HepG2 (cell line): ENCODE measurements around the gene RNASE7. TPM values are rescaled to one million over a fixed set of nuclear protein-coding genes. Genes with fewer than 3 reads are reported as not detected.

Experiments used
- ATAC-seq: fragments of 200-7000 bp; cut with Tn5 transposase; 3 replicates; pipeline ENCODE4 v1.9.1; 2020; ENCODE audit warnings: mild to moderate bottlenecking, moderate library complexity
- BruUV-seq: library from RNA; stranded (reverse); fragments of 400-500 nt; replicated peaks from 2 replicates; lab custom pipeline; 2021; lab: Mats Ljungman, UMichigan
- CTCF ChIA-PET: fragments of 300-600 bp; formaldehyde crosslinking; extraction: SDS; loops from one replicate; lab custom pipeline; 2021; ENCODE audit warnings: low total read pairs, inconsistent platforms, low intra/inter-chr PET ratio; lab: Yijun Ruan, JAX
- POLR2A ChIA-PET: fragments of 350-600 bp; sonication (Branson Sonifier 250); formaldehyde crosslinking; loops from one replicate; lab custom pipeline; 2020; ENCODE audit warnings: antibody characterized with exemption, inconsistent platforms; lab: Yijun Ruan, JAX
- DNase-seq: peaks from one replicate; pipeline ENCODE4 v3.0.0-alpha.2; 2015; ENCODE audit warnings: low spot score
- FAIRE-seq: peaks from 3 replicates; lab custom pipeline; 2011; peaks lifted over from hg19 to GRCh38; lab: Jason Lieb, UNC
- H2AFZ ChIP-seq: one replicate; pipeline ENCODE4 v1.6.1; 2011; ENCODE audit warnings: low read length, inconsistent platforms
- H3K27ac ChIP-seq: fragments of 300-600 bp; 3 replicates; pipeline ENCODE4 v1.8.0; 2011; ENCODE audit warnings: mixed run types, mild to moderate bottlenecking, mixed read lengths, low read length, inconsistent platforms; ENCODE audit not compliant: insufficient read depth; ENCODE audit errors: extremely low read length
- H3K27me3 ChIP-seq, 2 experiments: fragments of 200-600 bp in 1 of 2; 2 replicates in 1 of 2; 3 replicates in 1 of 2; pipeline versions ENCODE4 v1.6.0 to v1.8.0; 2011; ENCODE audit warnings: low read length in 2 of 2, mild to moderate bottlenecking in 2 of 2, moderate library complexity in 2 of 2, inconsistent platforms in 1 of 2; ENCODE audit not compliant: insufficient read depth in 2 of 2, control insufficient read depth in 1 of 2
- H3K36me3 ChIP-seq, 2 experiments: fragments of 200-600 bp in 1 of 2; replicated peaks in 1 of 2; 2 replicates in 1 of 2; 3 replicates in 1 of 2; pipeline versions ENCODE4 v1.5.1 to v1.8.0; 2011; ENCODE audit warnings: low read length in 2 of 2, inconsistent platforms in 1 of 2; ENCODE audit not compliant: insufficient read depth in 2 of 2, control insufficient read depth in 1 of 2
- H3K4me1 ChIP-seq: 2 replicates; pipeline ENCODE4 v1.5.1; 2012; ENCODE audit warnings: low read length, inconsistent platforms; ENCODE audit not compliant: insufficient read depth
- H3K4me2 ChIP-seq: 2 replicates; pipeline ENCODE4 v1.6.0; 2011; ENCODE audit warnings: low read depth, low read length, inconsistent platforms
- H3K4me3 ChIP-seq, 3 experiments: fragments of 200-600 bp in 1 of 3; sonication (generic), shearing (Covaris generic) in 1 of 3; replicated peaks in 1 of 3; 2 replicates each; pipeline ENCODE4 v1.5.1; 2011 to 2016; ENCODE audit warnings: low read length in 3 of 3, inconsistent platforms in 2 of 3, low read depth in 2 of 3, mild to moderate bottlenecking in 2 of 3, control low read depth in 1 of 3, mixed read lengths in 1 of 3; ENCODE audit not compliant: insufficient read depth in 1 of 3
- H3K79me2 ChIP-seq: one replicate; pipeline ENCODE4 v1.6.1; 2011; ENCODE audit warnings: low read length, inconsistent platforms; ENCODE audit not compliant: insufficient read depth
- H3K9ac ChIP-seq: 2 replicates; pipeline ENCODE4 v1.6.0; 2011; ENCODE audit warnings: mild to moderate bottlenecking, low read depth, low read length, inconsistent platforms; ENCODE audit not compliant: insufficient read depth
- H3K9me3 ChIP-seq: 2 replicates; pipeline ENCODE4 v1.5.1; 2012; ENCODE audit warnings: mild to moderate bottlenecking, low read length
- H4K20me1 ChIP-seq: 2 replicates; pipeline ENCODE4 v1.6.0; 2011; ENCODE audit warnings: inconsistent platforms, mild to moderate bottlenecking, low read length, moderate library complexity; ENCODE audit not compliant: insufficient read depth
- AGO2 ChIP-seq: fragments of 200-400 bp; formaldehyde crosslinking; optimal IDR thresholded peaks from 2 replicates; pipeline ENCODE3; 2017; ENCODE audit warnings: mild to moderate bottlenecking, low read depth, low read length, moderate library complexity
- BORCS8-MEF2B ChIP-seq: sonication (generic); formaldehyde crosslinking; IDR thresholded peaks from 2 replicates; pipeline ENCODE4 v1.8.0; 2022; ENCODE audit warnings: mild to moderate bottlenecking, missing genetic modification reagents
- CCAR2 ChIP-seq: fragments of 200-400 bp; formaldehyde crosslinking; optimal IDR thresholded peaks from 2 replicates; pipeline ENCODE3; 2018; ENCODE audit warnings: low read depth, mild to moderate bottlenecking, low read length, moderate library complexity
- DNMT1 ChIP-seq: sonication (generic); formaldehyde crosslinking; IDR thresholded peaks from 2 replicates; pipeline ENCODE4 v1.5.1; 2020; ENCODE audit warnings: mild to moderate bottlenecking, missing genetic modification reagents
- KLF16 ChIP-seq, 2 experiments: sonication (generic) in 1 of 2; formaldehyde crosslinking in 1 of 2; IDR thresholded peaks; 2 replicates each; pipeline versions ENCODE4 v1.6.1 to v1.8.0; 2016 to 2023; ENCODE audit warnings: missing genetic modification reagents in 2 of 2, missing compliant biosample characterization in 1 of 2
- RBFOX2 ChIP-seq: fragments of 200-400 bp; formaldehyde crosslinking; IDR thresholded peaks from 2 replicates; pipeline ENCODE4 v1.6.1; 2017; ENCODE audit warnings: low read depth, mild to moderate bottlenecking, low read length
- RBM39 ChIP-seq: fragments of 200-400 bp; formaldehyde crosslinking; IDR thresholded peaks from one replicate; pipeline ENCODE4 v1.6.1; 2018; ENCODE audit warnings: antibody characterized with exemption, mild to moderate bottlenecking, low read depth, low read length; ENCODE audit not compliant: poor library complexity, severe bottlenecking
- STAT6 ChIP-seq: sonication (generic); formaldehyde crosslinking; IDR thresholded peaks from 2 replicates; pipeline ENCODE4 v1.4.0; 2020; ENCODE audit warnings: missing genetic modification reagents, mild to moderate bottlenecking, borderline replicate concordance
- TAF15 ChIP-seq: fragments of 200-400 bp; formaldehyde crosslinking; IDR thresholded peaks from one replicate; pipeline ENCODE4 v1.6.1; 2018; ENCODE audit warnings: mild to moderate bottlenecking, low read depth, low read length; ENCODE audit not compliant: poor library complexity, severe bottlenecking
- THAP9 ChIP-seq: sonication (generic); formaldehyde crosslinking; IDR thresholded peaks from 2 replicates; pipeline ENCODE4; 2020; ENCODE audit warnings: missing genetic modification reagents, mild to moderate bottlenecking, borderline replicate concordance
- ZNF567 ChIP-seq: sonication (generic); formaldehyde crosslinking; IDR thresholded peaks from 2 replicates; pipeline ENCODE4 v1.8.1; 2023; ENCODE audit warnings: mild to moderate bottlenecking, missing genetic modification reagents, borderline replicate concordance
- ZNF652 ChIP-seq: IDR thresholded peaks from 2 replicates; pipeline ENCODE4 v1.6.1; 2016; ENCODE audit warnings: low read depth, borderline replicate concordance
- ZNF879 ChIP-seq: sonication (generic); formaldehyde crosslinking; IDR thresholded peaks from 2 replicates; pipeline ENCODE4 v1.8.1; 2023; ENCODE audit warnings: missing genetic modification reagents
- WGBS: methylation state at CpG from one replicate; pipeline ENCODE4 v1.1.6; 2017; ENCODE audit warnings: low lambda C conversion rate; 5-methylcytosine and 5-hydroxymethylcytosine counted together
- in situ Hi-C: cut with HindIII; loops from 2 replicates; pipeline ENCODE4 v1.10.0; 2017; ENCODE audit warnings: low pct_unique_long_range_greater_than_20kb; ENCODE audit not compliant: extremely low pct_ligation_motif_present
- intact Hi-C: fragments of 100-400 bp; cut with micrococcal nuclease; formaldehyde crosslinking; loops from one replicate; pipeline ENCODE4 v1.10.0; 2022; ENCODE audit not compliant: unreplicated experiment
- polyA plus RNA-seq, 8 experiments: library from polyadenylated mRNA; depleted of rRNA in 3 of 8; stranded (reverse) in 7 of 8; unstranded in 1 of 8; fragments of >200 nt; fragmentation: Illumina TruSeq in 4 of 8; extraction: Trizol in 4 of 8; gene quantifications; 2 replicates each; pipeline versions ENCODE4 v1.2.1 to v1.2.3, GENCODE V29; 2011 to 2016; ENCODE audit warnings: low read depth in 4 of 8, missing spikeins in 1 of 8, mixed read lengths in 1 of 8; ENCODE audit not compliant: insufficient read depth in 1 of 8
- total RNA-seq, 5 experiments: library from RNA; depleted of rRNA; stranded (reverse); fragments of >200 nt; fragmentation: Illumina TruSeq; extraction: Trizol; gene quantifications; 2 replicates each; pipeline ENCODE4 v1.2.3, GENCODE V29; 2016; ENCODE audit warnings: low read depth in 1 of 5

RNASE7 gene
- total and polyA plus RNA-seq, 2 of the 13 experiments (the other 11 are each of a cell fraction or from before 2014, with no cell fraction given), result 0.04 TPM; not detected in 1

- H3K27ac ChIP-seq, result no peak overlapping the region
- H3K4me3 ChIP-seq, result no peak overlapping the region
- H3K79me2 ChIP-seq, result no peaks in the 10 kb centered on the region
- ATAC-seq (no peak), DNase-seq (no peak), FAIRE-seq (no peak)
- ChIA-PET CTCF (no interaction called here), POLR2A (interaction anchor here (0.6 to 1.6 kb wide), 3 partner anchors 9 to 16 kb away, joined by 3 to 4 read pairs (median 3); no protein-coding TSS in a partner anchor)
- in situ Hi-C loops, result no loop called here
- TF ChIP-seq AGO2, result peak; percentile 44
- TF ChIP-seq RBFOX2, result 0 out of 2 replicates have a peak, but pooled peaks have one; percentile 20
- TF ChIP-seq DNMT1, result no peak
- H3K9me3 ChIP-seq, result no peaks in the 10 kb centered on the region
- no TSS peak for BruUV-seq
- intact Hi-C loops, result no loop called here
- H3K36me3 ChIP-seq, result peaks cover 47 to 72% of the 10 kb centered on the region in 2 experiments
- H3K9ac ChIP-seq, result no peak overlapping the region
- no peak overlapping the region for H3K4me2 ChIP-seq
- peaks cover 7% of the 10 kb centered on the region; the same call in 1 of the 2 replicates for H3K4me1 ChIP-seq
- 91% methylated on average over 5 of the region's 5 CpGs for WGBS
- no peaks in the 10 kb centered on the region for H4K20me1 ChIP-seq
- no peaks in the 10 kb centered on the region for H3K27me3 ChIP-seq
- H2AFZ ChIP-seq, result no peak overlapping the region
Measured at GRCh38 chr14:21078287-21078686, 36.1 kb downstream of the RNASE7 start.

GRCh38 chr14:21078726-21079125 is 36.6 kb downstream of the RNASE7 start:
- peaks cover 9% of the 10 kb centered on the region; the same call in 1 of the 2 replicates for H3K4me1 ChIP-seq
- H3K79me2 ChIP-seq, result no peaks in the 10 kb centered on the region
- H3K4me3 ChIP-seq, result no peak overlapping the region
- DNase-seq (no peak), FAIRE-seq (no peak), ATAC-seq (no peak)
- H3K36me3 ChIP-seq, result peaks cover 47 to 71% of the 10 kb centered on the region in 2 experiments
- H3K27ac ChIP-seq, result no peak overlapping the region
- no peaks in the 10 kb centered on the region for H3K9me3 ChIP-seq
- no peaks in the 10 kb centered on the region for H4K20me1 ChIP-seq
- no peaks in the 10 kb centered on the region for H3K27me3 ChIP-seq
- H2AFZ ChIP-seq, result no peak overlapping the region
- ChIA-PET POLR2A (interaction anchor here (1.1 to 1.9 kb wide), 2 partner anchors 8 to 14 kb away, joined by 4 to 14 read pairs; partner anchors contain the start of gene ARHGEF40), CTCF (no interaction called here)
- WGBS, result 90% methylated on average over 10 of the region's 10 CpGs
- intact Hi-C loops (no loop called here), in situ Hi-C loops (no loop called here)
- H3K9ac ChIP-seq, result no peak overlapping the region
- BruUV-seq, result no TSS peak
- H3K4me2 ChIP-seq, result no peak overlapping the region
- no peak for TF ChIP-seq TAF15
- no peak for TF ChIP-seq ZNF879
- no peak for TF ChIP-seq ZNF567 (CRISPR knock-in tag)
- no peak for TF ChIP-seq KLF16 (CRISPR knock-in tag; IDR thresholded peaks at IDR 0.05)
- no peak for TF ChIP-seq CCAR2
- TF ChIP-seq THAP9 (CRISPR knock-in tag), result no peak
- TF ChIP-seq BORCS8-MEF2B (CRISPR knock-in tag), result no peak
- no peak for TF ChIP-seq STAT6 (CRISPR knock-in tag)
- TF ChIP-seq RBM39, result no peak
- no peak for TF ChIP-seq ZNF652 (CRISPR knock-in tag)
